Measurements from ENCODE around the gene WDR45B.

GRCh38 chr17:82655523-82655922, 7.3 kb upstream of the WDR45B start:
- no peak for TF ChIP-seq CTCF (IDR thresholded peaks at IDR 0.05; ENCODE audit: low read length)
- TF ChIP-seq EZH2 (IDR thresholded peaks at IDR 0.05; ENCODE audit: borderline replicate concordance, low read length), result no peak

Data from OCI-LY1 (cell line).